Adrenal gland (tissue), 12 donors: ENCODE measurements around the gene BACH2. TPM values are rescaled to one million over a fixed set of nuclear protein-coding genes. Genes with fewer than 3 reads are reported as not detected.

Experiments
- DNase-seq, 7 donors: peaks; one replicate each; pipeline ENCODE4 v3.0.0-alpha.2; 2019 to 2020
- H3K27ac ChIP-seq, 5 donors: fragments of 200-600 bp; sonication (generic) in 4 of 5; 1 replicate in 3 of 5; 2 replicates in 2 of 5; pipeline versions ENCODE4 v1.5.1 to v1.8.0; 2016 to 2020; ENCODE audit warnings: mild to moderate bottlenecking in 1 of 5
- H3K27me3 ChIP-seq: fragments of 200-600 bp; 2 replicates; pipeline ENCODE4 v1.8.0; 2021
- H3K36me3 ChIP-seq, 2 donors: fragments of 200-600 bp; replicated peaks in 1 of 2; 1 replicate in 1 of 2; 2 replicates in 1 of 2; pipeline versions ENCODE4 v1.5.1 to v1.8.0; 2018 to 2022
- H3K4me1 ChIP-seq, 2 donors: fragments of 200-600 bp; replicated peaks in 1 of 2; 1 replicate in 1 of 2; 2 replicates in 1 of 2; pipeline versions ENCODE4 v1.5.1 to v1.8.0; 2018 to 2021
- H3K4me3 ChIP-seq, 4 donors: fragments of 200-600 bp; sonication (generic) in 3 of 4; one replicate each; pipeline ENCODE4 v1.5.1; 2016 to 2018
- H3K9me3 ChIP-seq, 3 donors: fragments of 200-600 bp; sonication (generic) in 1 of 3; replicated peaks in 1 of 3; 1 replicate in 2 of 3; 2 replicates in 1 of 3; pipeline versions ENCODE4 v1.5.1 to v1.8.0; 2016 to 2021
- POLR2A ChIP-seq, 2 donors: fragments of 450-650 bp; IDR thresholded peaks; one replicate each; pipeline ENCODE4 v1.6.1; 2017; ENCODE audit warnings: antibody characterized with exemption in 2 of 2, mild to moderate bottlenecking in 2 of 2, moderate library complexity in 1 of 2
- whole genome bisulfite sequencing, 4 donors: extraction: QIAGEN DNeasy Blood & Tissue Kit in 2 of 4; methylation state at CpG; one replicate each; pipeline versions ENCODE4 v1.1.5 to v1.1.7; 2013 to 2017; 5-methylcytosine and 5-hydroxymethylcytosine counted together
- intact Hi-C, 2 donors: fragments of 100-400 bp; cut with DNase I; formaldehyde crosslinking; loops; one replicate each; pipeline versions ENCODE4 v1.14.1 to v1.15.0; 2022 to 2023
- polyA plus RNA-seq, 3 donors: library from polyadenylated mRNA; stranded (reverse); fragments of 200-250 nt in 2 of 3; fragments of 350-450 nt in 1 of 3; fragmentation: Illumina TruSeq in 1 of 3; extraction: RNeasy Lipid Tissue Mini Kit (QIAGEN cat#74804) in 1 of 3; gene quantifications; one replicate each; pipeline ENCODE4 v1.2.3, GENCODE V29; 2013 to 2014
- total RNA-seq, 9 donors: library from RNA; depleted of rRNA in 4 of 9; stranded (reverse); fragments of >200 nt in 4 of 9; fragments of 120-200 nt in 1 of 9; fragmentation: NEBNext Ultra II Directional in 1 of 9; extraction: Animal tissue kit (Norgen Biotek cat#: 25700) in 1 of 9; gene quantifications; one replicate each; pipeline versions ENCODE4 v1.1.0 to v1.2.4, GENCODE V29; 2013 to 2023
- TF ChIP-seq, protein P1 (sequence below), 6 experiments: fragments of 450-650 bp in 4 of 6; fragments of 200-600 bp in 2 of 6; sonication (generic) in 1 of 6; IDR thresholded peaks; 1 replicate in 5 of 6; 2 replicates in 1 of 6; pipeline versions ENCODE4 v1.5.1 to v1.8.0; 2016 to 2021; ENCODE audit warnings: antibody characterized with exemption in 6 of 6, mild to moderate bottlenecking in 2 of 6, moderate library complexity in 1 of 6
- donor health status: healthy with polysubstance abuse.
- donor health status: Bipolar disorder and iron deficiency.
- donor health status: DM: yes; HTN: yes; CAD: no.
- donor health status: DM: no; HTN: no; CAD: no.
- donor health status: DM: no; HTN: no; CAD: no.
- donor health status: DM: yes; HTN: yes; CAD: no.

Gene BACH2
- total and polyA plus RNA-seq, 12 donors = 0.08 to 2.9 (median 0.83) TPM

DNA sequence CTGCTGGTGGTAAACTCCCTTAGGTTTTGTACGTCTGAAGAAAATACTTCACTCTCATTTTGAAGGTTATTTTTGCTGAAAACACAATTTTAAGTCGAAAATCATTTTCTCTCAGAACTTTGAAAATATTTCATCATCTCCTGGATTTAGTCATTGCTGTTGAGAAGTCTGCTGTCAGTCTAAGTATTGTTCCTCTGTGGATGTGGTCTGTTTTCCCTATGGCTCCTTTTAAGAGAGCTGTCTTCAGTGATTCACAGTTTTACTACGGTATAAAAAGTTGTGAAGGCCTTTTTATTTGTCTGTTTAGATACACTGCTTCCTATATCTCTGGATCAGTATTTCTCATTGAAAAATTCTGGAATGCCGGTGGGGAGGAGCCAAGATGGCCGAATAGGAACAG, 243.0 kb downstream of the BACH2 start:
- no peak overlapping the region for H3K4me3 ChIP-seq
- H3K27me3 ChIP-seq = no peaks in the 10 kb centered on the region
- 89 to 93% (median 91%) methylated on average over 5 of the region's 5 CpGs for WGBS, 4 donors
- H3K36me3 ChIP-seq = no peaks in the 10 kb centered on the region
- TF ChIP-seq, protein P1, sequence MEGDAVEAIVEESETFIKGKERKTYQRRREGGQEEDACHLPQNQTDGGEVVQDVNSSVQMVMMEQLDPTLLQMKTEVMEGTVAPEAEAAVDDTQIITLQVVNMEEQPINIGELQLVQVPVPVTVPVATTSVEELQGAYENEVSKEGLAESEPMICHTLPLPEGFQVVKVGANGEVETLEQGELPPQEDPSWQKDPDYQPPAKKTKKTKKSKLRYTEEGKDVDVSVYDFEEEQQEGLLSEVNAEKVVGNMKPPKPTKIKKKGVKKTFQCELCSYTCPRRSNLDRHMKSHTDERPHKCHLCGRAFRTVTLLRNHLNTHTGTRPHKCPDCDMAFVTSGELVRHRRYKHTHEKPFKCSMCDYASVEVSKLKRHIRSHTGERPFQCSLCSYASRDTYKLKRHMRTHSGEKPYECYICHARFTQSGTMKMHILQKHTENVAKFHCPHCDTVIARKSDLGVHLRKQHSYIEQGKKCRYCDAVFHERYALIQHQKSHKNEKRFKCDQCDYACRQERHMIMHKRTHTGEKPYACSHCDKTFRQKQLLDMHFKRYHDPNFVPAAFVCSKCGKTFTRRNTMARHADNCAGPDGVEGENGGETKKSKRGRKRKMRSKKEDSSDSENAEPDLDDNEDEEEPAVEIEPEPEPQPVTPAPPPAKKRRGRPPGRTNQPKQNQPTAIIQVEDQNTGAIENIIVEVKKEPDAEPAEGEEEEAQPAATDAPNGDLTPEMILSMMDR (IDR thresholded peaks at IDR 0.05) = no peak
- TF ChIP-seq POLR2A (IDR thresholded peaks at IDR 0.05) = no peak
- H3K4me1 ChIP-seq = no peaks in the 10 kb centered on the region
- intact Hi-C loops = no loop called here
- H3K27ac ChIP-seq = no peak overlapping the region
- no peaks in the 10 kb centered on the region for H3K9me3 ChIP-seq
- no peak for DNase-seq

DNA sequence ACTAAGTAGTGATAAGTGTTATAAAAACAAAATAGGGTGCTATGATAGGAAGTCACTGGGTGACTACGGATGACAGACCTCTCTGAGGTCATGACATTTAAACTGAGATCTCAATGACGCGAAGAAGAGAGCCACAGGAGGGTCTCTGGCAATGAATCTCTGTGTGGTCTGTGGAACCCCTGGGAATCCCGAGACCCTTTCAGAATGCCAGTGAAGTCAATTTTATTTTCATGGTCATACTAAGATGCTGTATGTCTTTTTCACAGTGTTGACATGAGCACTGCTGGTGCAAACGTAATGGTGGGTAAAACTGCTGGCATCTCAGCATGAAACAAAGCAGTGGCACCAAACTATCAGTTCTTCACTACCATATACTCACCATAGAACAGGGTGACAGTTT, 247.3 kb downstream of the BACH2 start:
- Histone ChIP-seq H3K4me3 (no peak overlapping the region), H3K36me3 (no peaks in the 10 kb centered on the region), H3K27me3 (no peaks in the 10 kb centered on the region), H3K4me1 (no peaks in the 10 kb centered on the region), H3K9me3 (no peaks in the 10 kb centered on the region), H3K27ac (no peak overlapping the region)
- intact Hi-C loops = no loop called here
- 68 to 77% (median 69%) methylated on average over 5 of the region's 5 CpGs for WGBS, 4 donors
- no peak for DNase-seq
- TF ChIP-seq POLR2A (IDR thresholded peaks at IDR 0.05) = no peak
- TF ChIP-seq, protein P1 (IDR thresholded peaks at IDR 0.05) = no peak

DNA sequence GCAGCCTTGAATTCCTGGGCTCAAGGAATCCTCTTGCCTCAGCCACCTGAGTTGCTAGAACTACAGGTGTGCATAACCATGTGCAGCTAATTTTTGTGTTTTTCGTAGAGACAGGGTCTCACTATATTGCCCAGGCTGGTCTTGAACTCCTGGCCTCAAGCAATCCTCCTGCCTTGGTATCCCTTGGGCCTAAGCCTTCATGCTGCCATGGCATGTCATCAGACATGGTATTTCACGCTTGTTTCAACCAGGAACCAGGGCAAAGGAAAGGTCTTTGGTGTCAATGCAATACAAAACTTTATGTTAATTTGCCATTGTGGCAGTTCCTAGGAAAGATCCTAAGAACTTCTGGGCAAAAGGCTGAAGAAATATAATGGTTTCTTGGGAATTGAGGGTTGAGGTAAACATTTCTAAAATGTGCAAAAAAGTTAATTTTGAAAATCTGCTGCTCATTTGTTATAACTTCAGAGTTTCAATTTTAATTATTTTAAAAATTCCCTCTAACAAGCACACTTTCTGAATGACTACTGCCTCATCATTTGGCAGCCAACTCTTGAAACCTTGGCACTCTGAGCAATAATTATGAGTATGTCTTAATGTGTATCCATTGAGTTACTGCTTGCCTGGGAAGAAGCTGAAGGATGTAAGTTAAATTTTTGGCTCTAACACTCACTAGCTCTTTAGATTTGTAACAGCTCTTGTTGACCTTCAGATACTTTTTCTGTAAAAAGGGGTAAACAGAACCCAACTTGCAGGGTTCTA, 248.3 kb downstream of the BACH2 start:
- no peak for DNase-seq
- no peak overlapping the region for H3K27ac ChIP-seq
- H3K36me3 ChIP-seq = no peaks in the 10 kb centered on the region
- H3K27me3 ChIP-seq = no peaks in the 10 kb centered on the region
- no peaks in the 10 kb centered on the region for H3K9me3 ChIP-seq
- intact Hi-C loops = no loop called here
- no peak overlapping the region for H3K4me3 ChIP-seq
- no peak for TF ChIP-seq POLR2A (IDR thresholded peaks at IDR 0.05)
- TF ChIP-seq, protein P1 (IDR thresholded peaks at IDR 0.05) = no peak
- H3K4me1 ChIP-seq = no peaks in the 10 kb centered on the region
- WGBS, 4 donors = 79 to 87% (median 83%) methylated on average over 2 of the region's 2 CpGs

DNA sequence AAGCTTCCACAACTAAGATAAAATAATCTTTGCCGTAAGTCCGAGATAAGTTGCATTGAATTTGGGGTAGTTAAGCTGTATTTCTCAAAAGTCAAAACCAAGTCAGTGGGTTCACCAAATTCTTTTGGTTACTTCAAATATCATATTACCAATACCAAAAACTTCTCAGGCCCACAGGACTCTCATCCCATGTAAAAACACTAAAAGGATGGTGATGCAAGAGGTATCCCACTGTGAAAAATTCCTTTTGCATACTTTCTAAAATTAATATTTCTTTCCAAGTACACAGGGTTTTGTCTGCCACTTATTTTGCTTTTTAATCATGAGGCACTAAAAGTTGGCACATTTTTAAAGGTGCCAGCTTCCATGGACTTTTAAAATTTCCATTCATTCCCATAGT, 251.1 kb downstream of the BACH2 start:
- WGBS, 4 donors = 90 to 97% (median 96%) methylated on average over 2 of the region's 2 CpGs
- DNase-seq = no peak
- Histone ChIP-seq H3K36me3 (no peaks in the 10 kb centered on the region), H3K9me3 (no peaks in the 10 kb centered on the region), H3K4me3 (no peak overlapping the region), H3K27me3 (no peaks in the 10 kb centered on the region), H3K4me1 (no peaks in the 10 kb centered on the region), H3K27ac (no peak overlapping the region)
- TF ChIP-seq, protein P1 (IDR thresholded peaks at IDR 0.05) = no peak
- no peak for TF ChIP-seq POLR2A (IDR thresholded peaks at IDR 0.05)
- intact Hi-C loops = no loop called here
